GM23338 (cell line): Measurements from ENCODE around the gene CHST11. TPM values are rescaled to one million over a fixed set of nuclear protein-coding genes. Genes with fewer than 3 reads are reported as not detected.

Experiments
- ATAC-seq: fragments of 200-7000 bp; cut with Tn5 transposase; 3 replicates; pipeline ENCODE4 v1.9.1; 2020
- DNase-seq: peaks from one replicate; pipeline ENCODE4 v3.0.0-alpha.2; 2015; ENCODE audit warnings: low spot score
- H2AFZ ChIP-seq: fragments of 200-600 bp; sonication (generic); 2 replicates; pipeline ENCODE4 v1.8.0; 2016; ENCODE audit warnings: antibody characterized with exemption, mild to moderate bottlenecking, moderate library complexity
- H3F3A ChIP-seq: fragments of 200-600 bp; sonication (generic); replicated peaks from 2 replicates; pipeline ENCODE4 v1.8.0; 2017; ENCODE audit warnings: antibody characterized with exemption, mixed run types, low read depth
- H3K27ac ChIP-seq: fragments of 200-600 bp; sonication (generic); 2 replicates; pipeline ENCODE4 v1.6.1; 2016; ENCODE audit warnings: low read depth
- H3K27me3 ChIP-seq: fragments of 200-600 bp; sonication (generic); 2 replicates; pipeline ENCODE4 v1.8.0; 2016; ENCODE audit warnings: mild to moderate bottlenecking, mixed run types, moderate library complexity; ENCODE audit not compliant: insufficient read depth
- H3K36me3 ChIP-seq: fragments of 200-600 bp; sonication (generic); 2 replicates; pipeline ENCODE4 v1.8.0; 2016; ENCODE audit warnings: mild to moderate bottlenecking; ENCODE audit not compliant: insufficient read depth
- H3K4me1 ChIP-seq: fragments of 200-600 bp; sonication (generic); 2 replicates; pipeline ENCODE4 v1.8.0; 2016; ENCODE audit warnings: mild to moderate bottlenecking, moderate library complexity; ENCODE audit not compliant: insufficient read depth
- H3K4me2 ChIP-seq: fragments of 200-600 bp; sonication (generic); 2 replicates; pipeline ENCODE4 v1.7.1; 2017; ENCODE audit warnings: mixed run types
- H3K4me3 ChIP-seq: fragments of 200-600 bp; sonication (generic); 2 replicates; pipeline ENCODE4 v1.6.1; 2016; ENCODE audit warnings: mixed run types
- H3K79me2 ChIP-seq: fragments of 200-600 bp; sonication (generic); replicated peaks from 2 replicates; pipeline ENCODE4 v1.8.0; 2017; ENCODE audit warnings: mild to moderate bottlenecking; ENCODE audit not compliant: insufficient read depth
- H3K9me2 ChIP-seq: fragments of 200-600 bp; sonication (generic); 2 replicates; pipeline ENCODE4 v1.8.0; 2017; ENCODE audit not compliant: insufficient read depth
- H4K20me1 ChIP-seq: fragments of 200-600 bp; sonication (generic); replicated peaks from 2 replicates; pipeline ENCODE4 v1.8.0; 2017; ENCODE audit warnings: mild to moderate bottlenecking; ENCODE audit not compliant: insufficient read depth
- H3K27ac Mint-ChIP-seq: 2 replicates; pipeline ENCODE4 v1.8.0; 2020; ENCODE audit warnings: inconsistent platforms, mild to moderate bottlenecking, moderate library complexity, mixed read lengths
- H3K27me3 Mint-ChIP-seq: 3 replicates; pipeline ENCODE4 v1.8.0; 2022; ENCODE audit warnings: low read depth, mild to moderate bottlenecking, moderate library complexity, mixed read lengths, inconsistent platforms; ENCODE audit not compliant: insufficient read depth, poor library complexity
- H3K36me3 Mint-ChIP-seq: 3 replicates; pipeline ENCODE4 v1.8.0; 2021; ENCODE audit warnings: low read depth, mild to moderate bottlenecking, inconsistent platforms, moderate library complexity, mixed read lengths
- H3K4me1 Mint-ChIP-seq: 3 replicates; pipeline ENCODE4 v1.8.0; 2020; ENCODE audit warnings: mild to moderate bottlenecking, inconsistent platforms, mixed read lengths
- H3K4me3 Mint-ChIP-seq: 3 replicates; pipeline ENCODE4 v1.8.0; 2021; ENCODE audit warnings: moderate library complexity, mild to moderate bottlenecking, inconsistent platforms, mixed read lengths
- H3K9me3 Mint-ChIP-seq: 3 replicates; pipeline ENCODE4 v1.8.0; 2020; ENCODE audit warnings: moderate library complexity, mild to moderate bottlenecking, inconsistent platforms, mixed read lengths
- CREB1 ChIP-seq: fragments of 250-450 bp; sonication (Bioruptor Pico); IDR thresholded peaks from 2 replicates; pipeline ENCODE4 v1.5.0; 2020; ENCODE audit warnings: low read depth, mild to moderate bottlenecking, moderate library complexity
- ETS1 ChIP-seq: IDR thresholded peaks from 2 replicates; pipeline ENCODE4 v1.6.1; 2016; ENCODE audit warnings: antibody characterized with exemption
- JUNB ChIP-seq: IDR thresholded peaks from one replicate; pipeline ENCODE4 v1.6.1; 2016; ENCODE audit warnings: antibody characterized with exemption; ENCODE audit not compliant: unreplicated experiment
- POLR2AphosphoS5 ChIP-seq: IDR thresholded peaks from 2 replicates; pipeline ENCODE4 v1.6.1; 2016; ENCODE audit warnings: antibody characterized with exemption, low read depth
- polyA plus RNA-seq: library from polyadenylated mRNA; unstranded; fragments of >200 nt; fragmentation: Nextera tagmentation; extraction: Ambion mirVana; gene quantifications from 2 replicates; pipeline ENCODE4 v1.2.1, GENCODE V29; 2016
- total RNA-seq: library from RNA; depleted of rRNA; stranded (reverse); fragments of >200 nt; shearing (Covaris generic); gene quantifications from 2 replicates; pipeline ENCODE4 v1.2.3, GENCODE V29; 2014
- TF ChIP-seq, protein P1 (sequence below): fragments of 250-450 bp; sonication (Bioruptor Pico); IDR thresholded peaks from 2 replicates; pipeline ENCODE4 v1.5.0; 2020; ENCODE audit warnings: mild to moderate bottlenecking, moderate library complexity

Gene CHST11
- total and polyA plus RNA-seq, 2 experiments from 2014 or later: 7.7 to 25.7 TPM

- H3K9me3 Mint-ChIP-seq: peaks cover 7% of the 10 kb centered on the region; the same call in 1 of the 3 replicates
- H3K27ac Mint-ChIP-seq: no peak overlapping the region
- Histone ChIP-seq H3K4me2 (no peak overlapping the region), H3K9me2 (no peaks in the 10 kb centered on the region; the same call in 1 of the 2 replicates), H2AFZ (no peak overlapping the region), H3K27me3 (no peaks in the 10 kb centered on the region), H3K4me1 (peaks cover 37% of the 10 kb centered on the region), H4K20me1 (no peaks in the 10 kb centered on the region; the same call in 1 of the 2 replicates), H3K36me3 (no peaks in the 10 kb centered on the region), H3K27ac (no peak overlapping the region), H3K79me2 (peaks cover 29% of the 10 kb centered on the region), H3F3A (peaks cover 9% of the 10 kb centered on the region; the same call in 1 of the 2 replicates), H3K4me3 (no peak overlapping the region)
- no peak for ATAC-seq
- TF ChIP-seq ETS1 (no peak), POLR2AphosphoS5 (no peak), JUNB (no peak), CREB1 (CRISPR knock-in tag) (no peak)
- TF ChIP-seq, protein P1, sequence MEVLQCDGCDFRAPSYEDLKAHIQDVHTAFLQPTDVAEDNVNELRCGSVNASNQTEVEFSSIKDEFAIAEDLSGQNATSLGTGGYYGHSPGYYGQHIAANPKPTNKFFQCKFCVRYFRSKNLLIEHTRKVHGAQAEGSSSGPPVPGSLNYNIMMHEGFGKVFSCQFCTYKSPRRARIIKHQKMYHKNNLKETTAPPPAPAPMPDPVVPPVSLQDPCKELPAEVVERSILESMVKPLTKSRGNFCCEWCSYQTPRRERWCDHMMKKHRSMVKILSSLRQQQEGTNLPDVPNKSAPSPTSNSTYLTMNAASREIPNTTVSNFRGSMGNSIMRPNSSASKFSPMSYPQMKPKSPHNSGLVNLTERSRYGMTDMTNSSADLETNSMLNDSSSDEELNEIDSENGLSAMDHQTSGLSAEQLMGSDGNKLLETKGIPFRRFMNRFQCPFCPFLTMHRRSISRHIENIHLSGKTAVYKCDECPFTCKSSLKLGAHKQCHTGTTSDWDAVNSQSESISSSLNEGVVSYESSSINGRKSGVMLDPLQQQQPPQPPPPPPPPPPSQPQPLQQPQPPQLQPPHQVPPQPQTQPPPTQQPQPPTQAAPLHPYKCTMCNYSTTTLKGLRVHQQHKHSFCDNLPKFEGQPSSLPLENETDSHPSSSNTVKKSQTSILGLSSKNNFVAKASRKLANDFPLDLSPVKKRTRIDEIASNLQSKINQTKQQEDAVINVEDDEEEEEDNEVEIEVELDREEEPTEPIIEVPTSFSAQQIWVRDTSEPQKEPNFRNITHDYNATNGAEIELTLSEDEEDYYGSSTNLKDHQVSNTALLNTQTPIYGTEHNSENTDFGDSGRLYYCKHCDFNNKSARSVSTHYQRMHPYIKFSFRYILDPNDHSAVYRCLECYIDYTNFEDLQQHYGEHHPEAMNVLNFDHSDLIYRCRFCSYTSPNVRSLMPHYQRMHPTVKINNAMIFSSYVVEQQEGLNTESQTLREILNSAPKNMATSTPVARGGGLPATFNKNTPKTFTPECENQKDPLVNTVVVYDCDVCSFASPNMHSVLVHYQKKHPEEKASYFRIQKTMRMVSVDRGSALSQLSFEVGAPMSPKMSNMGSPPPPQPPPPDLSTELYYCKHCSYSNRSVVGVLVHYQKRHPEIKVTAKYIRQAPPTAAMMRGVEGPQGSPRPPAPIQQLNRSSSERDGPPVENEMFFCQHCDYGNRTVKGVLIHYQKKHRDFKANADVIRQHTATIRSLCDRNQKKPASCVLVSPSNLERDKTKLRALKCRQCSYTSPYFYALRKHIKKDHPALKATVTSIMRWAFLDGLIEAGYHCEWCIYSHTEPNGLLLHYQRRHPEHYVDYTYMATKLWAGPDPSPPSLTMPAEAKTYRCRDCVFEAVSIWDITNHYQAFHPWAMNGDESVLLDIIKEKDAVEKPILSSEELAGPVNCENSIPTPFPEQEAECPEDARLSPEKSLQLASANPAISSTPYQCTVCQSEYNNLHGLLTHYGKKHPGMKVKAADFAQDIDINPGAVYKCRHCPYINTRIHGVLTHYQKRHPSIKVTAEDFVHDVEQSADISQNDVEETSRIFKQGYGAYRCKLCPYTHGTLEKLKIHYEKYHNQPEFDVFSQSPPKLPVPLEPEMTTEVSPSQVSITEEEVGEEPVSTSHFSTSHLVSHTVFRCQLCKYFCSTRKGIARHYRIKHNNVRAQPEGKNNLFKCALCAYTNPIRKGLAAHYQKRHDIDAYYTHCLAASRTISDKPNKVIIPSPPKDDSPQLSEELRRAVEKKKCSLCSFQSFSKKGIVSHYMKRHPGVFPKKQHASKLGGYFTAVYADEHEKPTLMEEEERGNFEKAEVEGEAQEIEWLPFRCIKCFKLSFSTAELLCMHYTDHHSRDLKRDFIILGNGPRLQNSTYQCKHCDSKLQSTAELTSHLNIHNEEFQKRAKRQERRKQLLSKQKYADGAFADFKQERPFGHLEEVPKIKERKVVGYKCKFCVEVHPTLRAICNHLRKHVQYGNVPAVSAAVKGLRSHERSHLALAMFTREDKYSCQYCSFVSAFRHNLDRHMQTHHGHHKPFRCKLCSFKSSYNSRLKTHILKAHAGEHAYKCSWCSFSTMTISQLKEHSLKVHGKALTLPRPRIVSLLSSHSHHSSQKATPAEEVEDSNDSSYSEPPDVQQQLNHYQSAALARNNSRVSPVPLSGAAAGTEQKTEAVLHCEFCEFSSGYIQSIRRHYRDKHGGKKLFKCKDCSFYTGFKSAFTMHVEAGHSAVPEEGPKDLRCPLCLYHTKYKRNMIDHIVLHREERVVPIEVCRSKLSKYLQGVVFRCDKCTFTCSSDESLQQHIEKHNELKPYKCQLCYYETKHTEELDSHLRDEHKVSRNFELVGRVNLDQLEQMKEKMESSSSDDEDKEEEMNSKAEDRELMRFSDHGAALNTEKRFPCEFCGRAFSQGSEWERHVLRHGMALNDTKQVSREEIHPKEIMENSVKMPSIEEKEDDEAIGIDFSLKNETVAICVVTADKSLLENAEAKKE: no peak
- peaks cover 2% of the 10 kb centered on the region for H3K27me3 Mint-ChIP-seq
- peaks cover 6% of the 10 kb centered on the region; the same call in 1 of the 3 replicates for H3K36me3 Mint-ChIP-seq
- H3K4me3 Mint-ChIP-seq: no peak overlapping the region
- no peak for DNase-seq
- peaks cover 42% of the 10 kb centered on the region for H3K4me1 Mint-ChIP-seq
These were observed 53.6 kb downstream of the CHST11 start for GRCh38 chr12:104510145-104510872.
